T-helper 17 cell (primary cell): ENCODE data around the gene CEACAM18. TPM values are rescaled to one million over a fixed set of nuclear protein-coding genes. Genes with fewer than 3 reads are reported as not detected.

ENCODE experiments used
- ATAC-seq: fragments of 150-1000 bp; cut with Tn5 transposase; 2 replicates; pipeline ENCODE4 v1.10.0; 2021; ENCODE audit warnings: mild to moderate bottlenecking, moderate library complexity
- DNase-seq, 3 donors: peaks; one replicate each; pipeline versions ENCODE4 v3.0.0 to v3.0.0-alpha.2; 2020 to 2021
- H3K9me3 ChIP-seq: one replicate; pipeline ENCODE4 v1.7.0; 2013; ENCODE audit warnings: low read length, mild to moderate bottlenecking; ENCODE audit not compliant: control insufficient read depth, poor library complexity, severe bottlenecking
- H3K27ac Mint-ChIP-seq: one replicate; pipeline ENCODE4 v1.8.0; 2022; ENCODE audit warnings: mild to moderate bottlenecking, moderate library complexity, mixed read lengths
- H3K27me3 Mint-ChIP-seq: one replicate; pipeline ENCODE4 v1.8.0; 2022; ENCODE audit warnings: mixed read lengths
- H3K36me3 Mint-ChIP-seq: one replicate; pipeline ENCODE4 v1.8.0; 2022; ENCODE audit warnings: low read depth, mixed read lengths
- H3K4me1 Mint-ChIP-seq: one replicate; pipeline ENCODE4 v1.8.0; 2022; ENCODE audit warnings: mild to moderate bottlenecking, mixed read lengths
- H3K4me3 Mint-ChIP-seq: one replicate; pipeline ENCODE4 v1.8.0; 2022; ENCODE audit warnings: mild to moderate bottlenecking, moderate library complexity, mixed read lengths
- total RNA-seq, 4 donors: library from RNA in 2 of 4; stranded (reverse) in 2 of 4; gene quantifications; one replicate each; pipeline ENCODE4 v1.2.3 and lab custom pipeline; 2022 to 2026

CEACAM18 gene
- total RNA-seq, 2 donors from 2014 or later = not detected

DNA sequence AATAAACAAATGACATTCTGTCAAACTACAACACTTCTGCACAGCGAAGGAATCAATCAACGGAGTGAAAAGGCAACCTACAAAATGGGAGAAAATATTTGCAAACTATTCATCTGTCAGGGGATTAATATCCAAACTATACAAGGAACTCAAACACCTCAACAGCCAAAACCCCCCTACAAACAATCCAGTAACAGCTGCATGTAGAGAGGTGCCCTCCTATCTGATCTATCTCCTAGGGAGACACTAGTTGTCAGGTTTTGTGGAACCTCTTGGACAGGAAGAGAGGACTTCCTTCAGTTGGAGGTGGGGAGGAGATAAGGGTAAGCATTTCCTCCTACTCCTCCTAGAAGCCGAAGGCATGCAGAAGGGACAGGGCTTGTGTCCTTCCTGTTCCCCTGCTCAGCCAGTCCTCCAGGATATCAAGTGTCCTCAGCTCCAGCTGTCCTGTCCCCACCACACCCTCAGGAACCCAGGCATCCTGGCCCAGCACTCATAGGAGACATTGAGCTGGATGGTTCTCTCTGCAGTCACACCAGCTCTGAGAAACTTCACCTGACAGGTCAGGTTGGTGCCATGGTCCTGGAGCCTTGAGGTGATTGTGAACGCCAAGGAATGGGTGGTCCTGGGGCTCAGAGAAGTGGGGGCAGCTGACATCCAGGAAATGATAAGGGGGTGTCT lies 10.3 kb upstream of the CEACAM18 start:
- DNase-seq = no peak
- H3K27me3 Mint-ChIP-seq = peaks cover 35% of the 10 kb centered on the region
- H3K36me3 Mint-ChIP-seq = no peaks in the 10 kb centered on the region
- H3K9me3 ChIP-seq = no peaks in the 10 kb centered on the region
- no peak for ATAC-seq
- no peak overlapping the region for H3K4me3 Mint-ChIP-seq
- H3K27ac Mint-ChIP-seq = no peak overlapping the region
- H3K4me1 Mint-ChIP-seq = peaks cover 19% of the 10 kb centered on the region

DNA sequence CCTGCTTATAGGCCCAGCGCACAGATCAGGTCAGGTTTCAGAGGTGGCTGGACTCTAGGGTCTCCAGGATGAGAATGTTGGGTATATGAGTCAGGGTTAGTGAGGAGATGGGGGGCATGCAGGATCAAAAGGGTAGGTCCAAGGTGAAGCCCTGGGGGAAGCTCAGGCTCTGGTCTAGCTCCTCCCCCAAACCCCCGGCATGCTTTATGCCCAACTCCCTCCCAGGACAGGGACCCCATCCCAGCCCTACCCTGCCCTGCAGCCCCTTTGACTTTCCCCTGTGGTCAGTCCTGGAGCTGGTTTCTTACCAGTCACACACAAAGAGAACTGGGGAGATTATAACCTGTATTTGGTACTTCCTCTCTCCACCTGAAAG lies 9.8 kb upstream of the CEACAM18 start:
- H3K27me3 Mint-ChIP-seq = peaks cover 30% of the 10 kb centered on the region

GRCh38 chr19:51469162-51469561 lies 9.2 kb upstream of the CEACAM18 start:
- H3K4me1 Mint-ChIP-seq = peaks cover 17% of the 10 kb centered on the region
- H3K4me3 Mint-ChIP-seq = no peak overlapping the region
- H3K27me3 Mint-ChIP-seq = peaks cover 29% of the 10 kb centered on the region
- H3K36me3 Mint-ChIP-seq = no peaks in the 10 kb centered on the region
- ATAC-seq (no peak), DNase-seq (no peak)
- no peak overlapping the region for H3K27ac Mint-ChIP-seq
- H3K9me3 ChIP-seq = no peaks in the 10 kb centered on the region

More for the DNA sequence above, 9.8 kb upstream of the CEACAM18 start:
- ATAC-seq (no peak), DNase-seq (no peak)
- Mint-ChIP-seq H3K4me1 (peaks cover 17% of the 10 kb centered on the region), H3K27ac (no peak overlapping the region), H3K4me3 (no peak overlapping the region), H3K36me3 (no peaks in the 10 kb centered on the region)
- no peaks in the 10 kb centered on the region for H3K9me3 ChIP-seq

DNA sequence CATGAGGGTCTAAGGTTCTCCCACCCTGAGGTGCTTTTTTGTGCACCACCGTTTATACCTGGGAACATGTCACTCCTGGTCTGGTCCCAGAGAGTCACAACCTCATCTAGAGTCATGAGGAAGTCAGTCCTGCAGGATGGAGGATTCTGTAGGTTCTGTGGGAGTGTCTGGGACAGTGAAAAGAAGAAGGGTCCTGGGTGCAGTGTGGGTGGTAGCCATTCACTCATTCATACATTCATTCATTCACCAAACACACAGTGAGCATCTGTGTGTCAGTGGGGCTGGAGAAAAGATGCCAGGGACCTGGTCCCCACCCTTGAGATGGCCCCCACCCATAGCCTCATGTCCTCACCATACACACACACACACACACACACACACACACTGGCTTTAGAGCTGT lies 8.7 kb upstream of the CEACAM18 start:
- ATAC-seq (no peak), DNase-seq (no peak)
- Mint-ChIP-seq H3K27ac (no peak overlapping the region), H3K4me1 (peaks cover 17% of the 10 kb centered on the region), H3K4me3 (no peak overlapping the region), H3K36me3 (no peaks in the 10 kb centered on the region), H3K27me3 (peaks cover 33% of the 10 kb centered on the region)
- H3K9me3 ChIP-seq = no peaks in the 10 kb centered on the region

DNA sequence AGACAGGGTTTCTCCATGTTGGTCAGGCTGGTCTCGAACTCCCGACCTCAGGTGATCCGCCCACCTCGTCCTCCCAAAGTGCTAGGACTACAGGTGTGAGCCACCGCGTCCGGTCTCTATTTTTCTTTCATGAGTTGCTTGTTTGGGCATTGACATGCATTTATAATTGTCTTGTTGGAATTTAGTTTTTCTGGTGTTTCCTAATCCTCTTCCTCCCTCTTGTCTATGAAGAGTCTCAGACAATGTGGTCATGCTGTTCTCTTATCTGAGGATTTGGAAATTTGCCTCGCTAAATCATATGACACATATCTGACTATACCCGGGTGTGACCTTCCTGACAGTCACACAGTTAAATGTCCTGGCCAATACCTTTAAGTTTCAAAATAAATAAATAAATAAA lies 7.4 kb upstream of the CEACAM18 start:
- peaks cover 17% of the 10 kb centered on the region for H3K4me1 Mint-ChIP-seq
- H3K27me3 Mint-ChIP-seq = peaks cover 37% of the 10 kb centered on the region
- H3K4me3 Mint-ChIP-seq = no peak overlapping the region
- no peaks in the 10 kb centered on the region for H3K9me3 ChIP-seq
- DNase-seq = no peak
- H3K36me3 Mint-ChIP-seq = no peaks in the 10 kb centered on the region
- H3K27ac Mint-ChIP-seq = no peak overlapping the region
- no peak for ATAC-seq

DNA sequence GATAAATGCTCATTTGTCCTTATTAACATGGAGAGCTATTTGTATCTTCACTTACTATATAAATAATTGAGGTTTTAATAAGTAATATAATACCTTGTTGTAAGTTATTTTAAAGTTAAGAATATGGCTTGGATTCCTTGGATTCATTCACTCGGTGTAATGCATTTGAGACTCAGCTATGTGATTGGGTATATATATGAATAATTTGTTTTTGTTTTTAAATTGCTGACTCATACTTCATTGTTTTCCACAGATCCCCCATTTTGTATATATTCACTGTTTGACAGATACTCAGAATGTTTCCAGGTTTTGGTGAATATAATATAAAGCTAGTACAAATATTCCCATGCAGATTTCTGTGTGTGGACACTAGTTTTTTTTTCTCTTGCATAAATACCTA lies 6.8 kb upstream of the CEACAM18 start:
- H3K4me1 Mint-ChIP-seq = peaks cover 17% of the 10 kb centered on the region
- H3K9me3 ChIP-seq = no peaks in the 10 kb centered on the region
- peaks cover 34% of the 10 kb centered on the region for H3K27me3 Mint-ChIP-seq
- H3K4me3 Mint-ChIP-seq = no peak overlapping the region
- H3K36me3 Mint-ChIP-seq = no peaks in the 10 kb centered on the region
- ATAC-seq (no peak), DNase-seq (no peak)
- no peak overlapping the region for H3K27ac Mint-ChIP-seq

DNA sequence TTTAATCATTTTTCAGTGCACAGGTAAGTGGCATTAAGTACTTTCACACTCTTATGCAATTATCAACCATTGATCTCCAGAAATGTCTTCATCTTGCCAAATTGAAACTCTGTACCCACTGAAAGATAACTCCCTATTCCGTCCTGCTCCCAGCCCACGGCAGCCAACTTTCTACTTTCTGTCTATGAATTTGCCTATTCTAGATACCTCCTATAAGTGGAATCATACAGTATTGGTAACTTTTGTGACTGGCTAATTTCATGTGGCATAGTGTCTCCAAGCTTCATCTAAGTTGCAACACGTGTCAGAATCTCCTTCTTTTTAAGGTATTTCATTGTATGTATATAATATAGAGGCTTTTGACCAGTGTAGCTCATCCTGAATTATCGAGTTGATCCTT lies 5.7 kb upstream of the CEACAM18 start:
- no peak for DNase-seq
- Mint-ChIP-seq H3K27ac (no peak overlapping the region), H3K4me1 (peaks cover 12% of the 10 kb centered on the region)

GRCh38 chr19:51473009-51473707 lies 5.2 kb upstream of the CEACAM18 start:
- no peak overlapping the region for H3K27ac Mint-ChIP-seq
- ATAC-seq = peak; percentile 72

More for the DNA sequence above, 5.7 kb upstream of the CEACAM18 start:
- H3K9me3 ChIP-seq = no peaks in the 10 kb centered on the region
- H3K36me3 Mint-ChIP-seq = no peaks in the 10 kb centered on the region
- no peak for ATAC-seq
- peaks cover 32% of the 10 kb centered on the region for H3K27me3 Mint-ChIP-seq
- no peak overlapping the region for H3K4me3 Mint-ChIP-seq

DNA sequence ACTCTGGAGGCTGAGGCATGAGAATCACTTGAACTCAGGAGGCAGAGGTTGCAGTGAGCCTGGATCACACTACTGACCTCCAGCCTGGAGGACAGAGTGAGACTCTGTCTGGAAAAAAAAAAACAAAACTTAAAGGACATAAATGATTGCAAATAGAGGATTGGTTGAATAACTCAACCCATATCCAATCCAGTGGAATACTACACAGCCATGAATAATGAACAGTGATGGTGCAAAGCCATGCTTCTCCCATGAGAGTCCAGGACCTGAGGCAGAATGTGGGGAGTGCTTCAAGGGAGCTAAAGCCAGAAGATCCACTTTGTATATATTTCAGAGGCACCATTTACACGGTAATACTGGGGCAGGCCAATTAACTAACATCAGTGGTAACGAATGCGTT lies 2.2 kb upstream of the CEACAM18 start:
- peaks cover 56% of the 10 kb centered on the region for H3K27me3 Mint-ChIP-seq
- no peak overlapping the region for H3K27ac Mint-ChIP-seq
- ATAC-seq = no peak
- DNase-seq = no peak
- peaks cover 8% of the 10 kb centered on the region for H3K4me1 Mint-ChIP-seq
- H3K9me3 ChIP-seq = no peaks in the 10 kb centered on the region
- H3K4me3 Mint-ChIP-seq = no peak overlapping the region
- H3K36me3 Mint-ChIP-seq = peaks cover 3% of the 10 kb centered on the region

More at GRCh38 chr19:51473009-51473707, 5.2 kb upstream of the CEACAM18 start:
- Mint-ChIP-seq H3K4me1 (peaks cover 7% of the 10 kb centered on the region), H3K27me3 (peaks cover 34% of the 10 kb centered on the region), H3K36me3 (no peaks in the 10 kb centered on the region), H3K4me3 (no peak overlapping the region)
- peak; percentile 55 to 75 (median 62) for DNase-seq
- no peaks in the 10 kb centered on the region for H3K9me3 ChIP-seq

DNA sequence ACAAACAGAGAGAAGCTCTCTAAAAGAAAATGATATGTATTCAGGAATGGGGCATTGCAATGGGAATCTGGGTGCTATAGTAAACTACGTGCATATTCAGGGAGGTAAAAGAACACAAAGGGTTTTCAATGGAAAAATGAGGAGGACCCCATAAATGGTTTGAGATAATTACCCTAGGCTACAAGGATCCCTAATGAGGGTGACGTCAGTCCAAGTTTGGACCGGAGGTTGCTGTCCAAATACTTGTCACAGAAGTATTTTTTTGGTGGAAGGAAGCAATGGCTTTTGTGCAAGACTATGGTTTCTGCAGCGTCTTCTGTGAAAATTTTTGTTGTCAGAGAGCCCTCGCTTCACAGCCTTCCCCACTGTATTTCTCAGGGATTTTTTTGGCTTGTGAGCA lies 995 bp upstream of the CEACAM18 start:
- ATAC-seq (no peak), DNase-seq (no peak)
- no peaks in the 10 kb centered on the region for H3K9me3 ChIP-seq
- Mint-ChIP-seq H3K4me3 (no peak overlapping the region), H3K36me3 (peaks cover 3% of the 10 kb centered on the region), H3K27me3 (peaks cover 66% of the 10 kb centered on the region), H3K4me1 (peaks cover 8% of the 10 kb centered on the region), H3K27ac (no peak overlapping the region)

- Mint-ChIP-seq H3K27ac (no peak overlapping the region), H3K4me1 (peaks cover 3% of the 10 kb centered on the region), H3K27me3 (peaks cover 67% of the 10 kb centered on the region), H3K36me3 (peaks cover 3% of the 10 kb centered on the region), H3K4me3 (no peak overlapping the region)
- DNase-seq (no peak), ATAC-seq (no peak)
- no peaks in the 10 kb centered on the region for H3K9me3 ChIP-seq
Measured at GRCh38 chr19:51479531-51480331, 1.4 kb downstream of the CEACAM18 start.

- peaks cover 64% of the 10 kb centered on the region for H3K27me3 Mint-ChIP-seq
- H3K4me3 Mint-ChIP-seq = no peak overlapping the region
- H3K36me3 Mint-ChIP-seq = peaks cover 5% of the 10 kb centered on the region
- H3K9me3 ChIP-seq = no peaks in the 10 kb centered on the region
- H3K27ac Mint-ChIP-seq = no peak overlapping the region
- DNase-seq (no peak), ATAC-seq (no peak)
- H3K4me1 Mint-ChIP-seq = peaks cover 3% of the 10 kb centered on the region
Measured at GRCh38 chr19:51480590-51480989, 2.3 kb downstream of the CEACAM18 start.

DNA sequence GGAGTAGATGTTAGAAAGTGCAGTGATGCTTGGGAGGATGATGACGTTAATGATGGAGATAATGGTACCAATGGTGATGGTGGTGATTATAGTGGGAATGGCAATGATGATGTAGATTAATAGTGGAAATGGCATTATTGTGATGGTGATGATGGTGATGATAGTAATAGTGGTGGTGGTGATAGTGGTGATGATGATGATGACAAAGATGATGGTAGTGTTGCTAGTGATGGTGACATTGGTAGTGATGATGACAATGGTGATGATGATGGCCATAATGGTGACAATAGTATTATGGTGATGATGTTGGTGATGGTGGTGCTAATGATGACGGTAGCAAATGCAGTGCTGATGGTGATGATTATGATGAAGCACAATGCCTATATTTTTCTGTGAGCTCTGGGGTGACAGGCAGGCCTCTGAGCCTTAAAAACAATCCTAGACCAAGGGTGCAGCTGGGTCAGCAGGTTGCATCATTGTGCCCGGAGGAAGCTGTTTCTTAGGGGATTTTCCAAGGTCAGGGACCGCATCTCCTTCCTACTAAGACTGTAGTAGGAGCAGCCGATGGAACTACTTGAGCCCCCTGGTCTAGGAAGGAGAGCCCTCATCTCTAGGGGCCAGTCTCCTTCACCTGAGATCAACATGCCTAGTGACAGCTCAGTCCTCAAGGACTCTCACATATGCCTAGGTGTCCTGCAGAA lies 7.8 kb downstream of the CEACAM18 start:
- ATAC-seq = no peak

More for the DNA sequence above, 7.8 kb downstream of the CEACAM18 start:
- peaks cover 3% of the 10 kb centered on the region for H3K36me3 Mint-ChIP-seq
- H3K27ac Mint-ChIP-seq = no peak overlapping the region
- peaks cover 29% of the 10 kb centered on the region for H3K27me3 Mint-ChIP-seq
- no peak overlapping the region for H3K4me3 Mint-ChIP-seq
- DNase-seq = no peak
- no peaks in the 10 kb centered on the region for H3K9me3 ChIP-seq
- H3K4me1 Mint-ChIP-seq = no peaks in the 10 kb centered on the region
